ENCODE data around the gene MRGPRF. TPM values are rescaled to one million over a fixed set of nuclear protein-coding genes. Genes with fewer than 3 reads are reported as not detected.

Gene MRGPRF
- total RNA-seq, 4 donors from 2014 or later: 88.9 to 213 (median 165) TPM

DNA sequence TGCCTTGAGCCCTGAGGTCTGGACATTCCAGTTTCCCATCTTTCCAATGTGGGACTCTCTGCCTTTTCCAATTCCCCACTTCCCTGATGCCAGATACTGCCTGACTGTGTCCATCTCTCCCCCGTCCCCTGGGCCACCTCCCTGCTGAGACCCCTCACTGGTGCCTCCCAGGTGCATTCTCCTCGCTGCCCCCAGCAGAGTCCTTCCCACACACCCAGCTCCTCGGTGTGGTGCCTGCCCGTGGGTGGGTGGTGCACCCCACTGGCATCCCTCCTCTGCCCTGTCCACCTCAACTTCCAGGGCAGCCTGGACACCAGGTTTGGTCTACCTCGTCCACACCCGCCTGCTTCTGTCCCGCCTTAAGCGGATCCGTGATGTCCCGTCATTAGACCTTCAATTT is 4.9 kb upstream of the MRGPRF start:
- no peak for ATAC-seq
- Histone ChIP-seq H3K4me1 (peaks cover 0 to 46% (median 16%) of the 10 kb centered on the region in 3 donors), H3K36me3 (no peaks in the 10 kb centered on the region), H3K27ac (peak overlapping the region in 3 of 4 donors; percentile 76 to 80 (median 78)), H3K27me3 (no peaks in the 10 kb centered on the region), H3K9me3 (no peaks in the 10 kb centered on the region), H3K4me3 (no peak overlapping the region)
- WGBS, 2 donors (ENCODE audit: low coverage in 1 of 2): 87 to 90% methylated on average over 8 of the region's 10 CpGs
- no peak for TF ChIP-seq POLR2AphosphoS5 (IDR thresholded peaks at IDR 0.05)
- no peak for TF ChIP-seq POLR2A (IDR thresholded peaks at IDR 0.05)

- no peak for ATAC-seq
- H3K4me1 ChIP-seq: peaks cover 0 to 61% (median 18%) of the 10 kb centered on the region in 3 donors
- TF ChIP-seq CTCF (IDR thresholded peaks at IDR 0.05): no peak
- no peak for TF ChIP-seq POLR2A (IDR thresholded peaks at IDR 0.05)
- H3K4me3 ChIP-seq: peak overlapping the region in 1 of 2 donors; percentile 70
- no peaks in the 10 kb centered on the region for H3K36me3 ChIP-seq
- peaks cover 3% of the 10 kb centered on the region for H3K27me3 ChIP-seq
- no peaks in the 10 kb centered on the region for H3K9me3 ChIP-seq
- H3K27ac ChIP-seq: peak overlapping the region; percentile 88 to 99 (median 98)
- WGBS, 2 donors (ENCODE audit: low coverage in 1 of 2): 0 to 54% methylated on average over 1 to 3 of the region's 9 CpGs
Observed at GRCh38 chr11:69014898-69015549, 2.0 kb upstream of the MRGPRF start.

- H3K36me3 ChIP-seq: no peaks in the 10 kb centered on the region
- ATAC-seq: peak; percentile 39
- peak overlapping the region; percentile 70 to 77 for H3K4me3 ChIP-seq
- H3K27ac ChIP-seq: peak overlapping the region; percentile 88 to 99 (median 98)
- peak; percentile 96 for TF ChIP-seq POLR2AphosphoS5 (IDR thresholded peaks at IDR 0.05)
- TF ChIP-seq CTCF (IDR thresholded peaks at IDR 0.05): peak in 1 of 4 experiments; percentile 9
- peak; percentile 14 to 33 for TF ChIP-seq POLR2A (IDR thresholded peaks at IDR 0.05)
- peak; percentile 59 for TF ChIP-seq EP300 (IDR thresholded peaks at IDR 0.05)
- peaks cover 3% of the 10 kb centered on the region for H3K27me3 ChIP-seq
- 6% methylated on average over 10 of the region's 28 CpGs; no CpG with 5 or more reads in 1 of the 2 donors for WGBS, 2 donors (ENCODE audit: low coverage in 1 of 2)
- no peaks in the 10 kb centered on the region for H3K9me3 ChIP-seq
- peaks cover 4 to 67% (median 26%) of the 10 kb centered on the region in 3 donors for H3K4me1 ChIP-seq
Observed at GRCh38 chr11:69014084-69014851, 1.2 kb upstream of the MRGPRF start.

DNA sequence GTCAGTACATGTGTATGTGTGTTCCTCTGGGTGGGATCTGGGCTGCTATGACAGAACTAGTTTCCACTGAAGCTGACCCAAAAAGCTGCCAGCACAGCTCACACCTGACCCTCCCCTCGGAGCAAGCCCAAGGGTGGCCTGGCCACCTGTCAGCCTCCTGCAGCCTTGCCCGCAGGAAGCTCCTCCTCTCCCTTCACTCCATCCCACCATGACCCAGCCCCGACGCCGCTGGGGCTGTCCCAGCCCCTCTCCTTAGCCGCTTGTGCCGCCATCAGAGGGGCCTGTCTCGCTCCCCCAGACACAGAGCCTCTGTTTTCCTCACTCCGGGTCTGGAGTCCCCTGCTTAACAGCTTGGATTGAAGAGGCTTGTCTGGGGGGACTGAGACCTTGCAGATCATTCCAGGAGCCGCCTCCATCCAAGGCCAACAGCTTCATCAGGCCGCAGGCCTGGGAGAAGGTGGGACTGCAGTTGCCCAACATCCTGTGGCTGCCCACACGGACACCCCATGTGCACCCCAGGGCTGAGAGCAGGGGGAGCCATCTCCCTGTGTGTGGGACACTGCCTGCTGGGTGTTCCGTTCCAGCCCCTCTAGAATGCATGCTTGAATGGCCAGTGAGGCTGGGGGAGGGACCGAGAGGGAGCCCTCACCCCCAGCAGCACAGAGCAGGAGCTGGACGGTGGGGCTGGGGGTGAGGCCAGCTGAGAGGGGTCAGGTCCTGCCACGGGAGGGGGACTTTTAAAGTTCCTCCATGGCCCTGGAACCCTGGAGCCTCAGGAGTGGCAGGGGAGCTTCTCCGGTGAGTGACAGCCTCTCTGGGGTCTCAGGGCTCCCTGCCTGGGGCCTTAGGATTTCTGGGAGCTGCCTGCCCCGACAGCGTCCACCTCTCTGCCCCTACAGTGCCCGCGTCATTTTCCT is 696 bp downstream of the MRGPRF start:
- TF ChIP-seq POLR2A (IDR thresholded peaks at IDR 0.05): peak; percentile 8 to 19
- no peak for TF ChIP-seq EP300 (IDR thresholded peaks at IDR 0.05)
- H3K9me3 ChIP-seq: no peaks in the 10 kb centered on the region
- H3K36me3 ChIP-seq: no peaks in the 10 kb centered on the region
- peaks cover 6 to 76% (median 42%) of the 10 kb centered on the region in 3 donors for H3K4me1 ChIP-seq
- ATAC-seq: no peak
- peaks cover 3% of the 10 kb centered on the region for H3K27me3 ChIP-seq
- H3K4me3 ChIP-seq: peak overlapping the region; percentile 70 to 77
- 40% methylated on average over 1 of the region's 21 CpGs; no CpG with 5 or more reads in 1 of the 2 donors for WGBS, 2 donors (ENCODE audit: low coverage in 1 of 2)
- H3K27ac ChIP-seq: peak overlapping the region; percentile 88 to 99 (median 98)

DNA sequence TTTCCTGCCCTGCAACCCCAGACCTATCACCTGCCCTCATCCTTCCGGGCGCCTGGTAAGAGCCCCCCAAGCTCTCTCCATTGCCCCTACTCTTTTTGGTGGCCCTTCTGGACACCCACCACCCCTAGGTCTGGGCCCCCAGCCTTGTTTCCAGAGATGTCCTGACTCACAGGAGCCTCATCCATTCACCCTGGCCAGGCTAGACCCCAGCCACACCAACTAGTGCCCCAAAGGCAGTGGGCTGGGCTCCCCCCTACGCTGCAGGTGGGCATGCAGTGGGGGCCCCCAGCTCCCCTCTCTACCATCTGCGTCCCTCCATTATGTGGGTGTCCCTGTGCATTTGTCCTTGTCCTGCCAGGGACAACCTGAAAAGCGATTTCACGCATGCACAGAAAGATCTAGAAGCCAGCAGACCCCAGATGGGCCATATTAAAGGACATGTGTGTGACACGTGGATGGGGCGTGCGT is 1.4 kb downstream of the MRGPRF start:
- 7% methylated on average over 2 of the region's 9 CpGs; no CpG with 5 or more reads in 1 of the 2 donors for WGBS, 2 donors (ENCODE audit: low coverage in 1 of 2)
- Histone ChIP-seq H3K4me1 (peaks cover 6 to 83% (median 48%) of the 10 kb centered on the region in 3 donors), H3K9me3 (no peaks in the 10 kb centered on the region), H3K4me3 (peak overlapping the region; percentile 70 to 77), H3K27ac (peak overlapping the region; percentile 88 to 99 (median 98)), H3K36me3 (peaks cover 0 to 6% of the 10 kb centered on the region in 2 donors), H3K27me3 (peaks cover 3% of the 10 kb centered on the region)
- no peak for ATAC-seq
- TF ChIP-seq EP300 (IDR thresholded peaks at IDR 0.05) (no peak), POLR2AphosphoS5 (IDR thresholded peaks at IDR 0.05) (no peak), POLR2A (IDR thresholded peaks at IDR 0.05) (no peak), CTCF (IDR thresholded peaks at IDR 0.05) (no peak)
